GM18526 (cell line): ENCODE measurements around the gene SALL1.

Experiments
- POLR2A ChIP-seq: IDR thresholded peaks from 3 replicates; pipeline ENCODE4 v1.6.1; 2011; ENCODE audit not compliant: insufficient read length; ENCODE audit errors: extremely low read depth

The SALL1 gene

DNA sequence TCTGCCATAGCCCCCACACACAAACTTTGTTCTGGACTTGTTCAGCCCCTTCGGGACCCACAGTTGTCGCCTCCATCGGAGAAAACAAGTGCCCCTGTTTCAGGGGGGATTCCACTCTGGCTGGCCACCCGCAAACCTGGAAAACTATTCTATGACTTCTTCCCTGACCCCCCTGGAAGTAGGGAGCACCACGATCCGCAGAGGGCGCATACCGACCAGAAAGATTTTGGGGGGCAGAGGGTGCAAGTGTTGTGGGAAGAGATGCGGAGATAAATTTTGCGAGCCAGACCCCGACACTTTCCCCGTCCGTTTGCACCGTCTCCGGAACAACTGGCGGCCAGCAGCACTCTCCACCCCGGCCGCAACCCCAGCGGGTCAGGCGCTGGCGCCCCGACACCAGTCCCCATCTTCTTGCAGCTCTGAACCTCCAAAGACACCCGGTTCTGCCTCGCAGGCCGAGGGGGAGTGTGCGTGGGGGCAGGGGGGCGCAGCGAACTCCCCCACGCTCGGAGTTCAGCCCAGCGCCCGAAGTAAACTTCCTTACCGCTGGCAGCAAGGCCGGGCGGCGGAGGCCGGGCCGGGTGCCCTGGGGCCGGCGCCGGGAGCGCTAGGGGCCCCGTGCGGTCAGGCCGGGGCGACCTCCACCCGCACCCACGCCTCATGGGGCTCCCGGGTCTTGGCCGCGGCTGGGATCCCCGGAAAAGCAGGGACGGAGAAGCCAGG lies 744 bp downstream of the SALL1 start:
- no peak for TF ChIP-seq POLR2A

DNA sequence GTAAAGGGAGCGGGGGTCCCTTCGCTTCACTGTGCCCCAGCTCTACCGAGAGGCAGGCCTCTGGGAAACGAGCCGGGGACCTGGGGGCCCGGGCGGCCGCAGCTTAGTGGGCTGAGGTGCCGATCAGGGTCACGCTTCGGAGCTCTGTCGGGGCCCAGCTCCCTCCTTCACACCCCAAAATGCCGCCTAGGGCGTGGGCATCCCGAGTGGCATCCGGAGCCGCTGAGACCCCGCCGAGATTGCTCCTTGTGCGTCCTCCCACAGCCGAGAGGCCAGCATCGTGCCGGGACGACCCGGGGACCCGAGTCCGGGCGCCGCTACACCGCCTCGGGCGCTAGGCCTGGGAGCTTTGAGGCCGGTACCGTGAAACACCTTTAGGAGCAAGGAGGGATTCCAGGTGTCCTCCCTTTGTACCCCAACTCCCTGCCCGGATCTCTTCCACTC lies 1.3 kb downstream of the SALL1 start:
- TF ChIP-seq POLR2A: no peak

GRCh38 chr16:51149251-51149661 lies 1.8 kb downstream of the SALL1 start:
- TF ChIP-seq POLR2A: no peak

DNA sequence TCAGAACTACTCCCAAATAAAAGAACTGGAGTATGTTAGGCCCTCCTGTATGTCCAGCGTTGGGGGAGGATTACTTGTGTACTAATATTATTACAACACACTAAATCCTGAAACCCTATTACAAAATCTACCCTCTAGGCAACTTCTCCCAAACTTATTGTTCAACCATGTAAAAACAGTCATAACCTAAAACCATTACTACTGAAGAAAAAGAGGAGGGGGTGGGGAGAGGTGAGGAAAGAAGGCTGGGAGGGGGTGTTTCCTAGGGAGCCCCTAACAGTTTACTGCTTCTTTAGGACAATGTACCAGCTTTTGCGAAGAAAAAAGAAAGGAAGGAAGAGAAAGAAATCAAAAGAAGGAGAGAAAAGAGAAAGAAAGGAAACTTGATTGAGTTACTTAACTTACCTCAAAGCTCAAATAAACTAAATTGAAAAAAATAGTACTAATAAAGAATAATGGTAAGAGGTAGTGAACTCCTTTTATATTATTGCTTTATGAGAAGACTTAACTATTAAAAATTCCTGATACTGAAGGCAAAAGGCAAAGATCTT lies 2.3 kb downstream of the SALL1 start:
- TF ChIP-seq POLR2A: no peak

DNA sequence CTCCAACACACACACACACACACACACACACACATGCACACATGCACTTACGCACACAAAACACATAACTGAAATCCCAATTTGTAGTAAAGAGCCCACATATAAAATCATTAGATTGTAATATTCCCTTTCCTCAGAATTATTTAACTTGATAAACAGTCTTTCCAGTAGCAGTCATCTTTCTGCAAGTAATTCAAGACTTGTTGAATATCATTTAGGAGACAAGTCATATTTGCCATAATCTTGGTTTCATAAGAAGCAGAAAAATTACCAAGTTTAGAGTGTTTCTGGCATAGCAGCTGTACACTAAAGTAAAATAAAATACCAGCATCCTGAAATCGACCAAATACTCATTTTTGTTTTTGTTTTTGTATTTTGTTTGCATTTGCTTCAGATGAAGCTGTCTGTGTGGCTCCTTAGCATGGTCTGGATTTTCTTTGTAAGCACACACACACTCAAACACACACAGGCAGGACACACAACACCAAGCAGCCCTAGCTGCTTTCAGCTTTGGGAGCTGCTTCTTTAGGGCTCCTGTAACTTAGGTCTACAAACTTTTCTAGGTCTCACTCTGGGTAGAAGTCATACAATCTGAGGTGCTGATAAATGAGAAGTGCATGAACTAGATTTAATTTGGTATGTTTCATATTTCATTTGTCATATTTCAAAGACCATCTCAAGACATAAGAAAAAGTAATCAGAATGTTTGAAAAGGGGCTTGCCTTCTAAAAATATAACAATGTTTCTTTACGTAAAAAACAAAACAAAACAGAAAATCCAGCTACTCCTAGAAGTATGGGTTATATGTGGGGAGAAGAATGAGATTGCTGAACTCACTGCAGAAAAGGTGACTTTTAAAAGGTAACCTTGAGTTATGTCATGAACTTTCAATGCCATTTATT lies 3.0 kb downstream of the SALL1 start:
- no peak for TF ChIP-seq POLR2A

DNA sequence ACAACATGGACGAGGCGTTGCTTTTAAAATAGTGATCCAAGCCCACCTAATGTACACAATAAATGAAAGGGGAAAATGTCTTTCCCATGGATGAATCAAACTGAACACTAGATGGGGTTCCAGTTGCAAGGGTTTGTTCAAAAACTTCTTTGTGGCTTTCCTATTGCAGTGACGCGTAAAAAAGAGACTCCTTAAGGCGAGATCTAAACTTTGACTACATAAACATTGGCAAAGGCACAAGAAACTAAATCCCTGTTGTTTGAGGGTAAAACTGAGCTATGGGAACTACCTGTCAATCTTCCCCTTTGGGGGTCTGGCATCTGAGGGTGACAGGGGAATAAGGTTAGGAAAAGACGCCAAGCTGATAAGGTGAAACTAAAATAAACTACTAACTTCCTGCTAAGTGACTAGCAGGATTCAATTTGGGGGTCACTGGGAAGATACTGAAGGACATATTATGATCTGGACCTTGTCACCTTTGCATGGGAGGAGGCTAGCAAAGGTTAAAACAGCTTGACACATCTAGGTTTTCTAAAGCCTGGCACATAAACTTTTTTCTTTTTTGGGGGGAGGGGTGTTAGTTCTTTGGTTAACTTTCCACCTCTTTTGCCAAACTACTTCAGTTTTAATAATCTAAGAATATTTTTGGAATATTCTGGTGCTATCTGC lies 4.7 kb downstream of the SALL1 start:
- no peak for TF ChIP-seq POLR2A

DNA sequence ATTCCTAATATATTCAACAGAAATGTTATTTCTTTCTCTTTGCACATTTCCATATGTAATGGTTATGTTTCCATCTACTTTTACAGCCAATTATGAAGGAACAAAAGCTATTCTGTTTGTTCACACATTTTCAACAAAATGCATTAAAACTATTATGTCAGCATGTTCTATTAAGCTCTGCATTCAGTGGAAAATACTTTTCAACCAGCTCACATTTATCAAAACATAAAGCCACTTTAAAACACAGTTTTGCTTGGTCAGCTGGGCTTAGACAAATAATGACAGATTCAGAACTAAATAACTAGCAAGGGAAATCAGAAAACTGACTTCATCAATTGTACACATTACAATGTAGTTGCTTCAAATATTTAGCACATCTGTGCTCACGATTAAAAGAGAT lies 6.9 kb downstream of the SALL1 start:
- no peak for TF ChIP-seq POLR2A

DNA sequence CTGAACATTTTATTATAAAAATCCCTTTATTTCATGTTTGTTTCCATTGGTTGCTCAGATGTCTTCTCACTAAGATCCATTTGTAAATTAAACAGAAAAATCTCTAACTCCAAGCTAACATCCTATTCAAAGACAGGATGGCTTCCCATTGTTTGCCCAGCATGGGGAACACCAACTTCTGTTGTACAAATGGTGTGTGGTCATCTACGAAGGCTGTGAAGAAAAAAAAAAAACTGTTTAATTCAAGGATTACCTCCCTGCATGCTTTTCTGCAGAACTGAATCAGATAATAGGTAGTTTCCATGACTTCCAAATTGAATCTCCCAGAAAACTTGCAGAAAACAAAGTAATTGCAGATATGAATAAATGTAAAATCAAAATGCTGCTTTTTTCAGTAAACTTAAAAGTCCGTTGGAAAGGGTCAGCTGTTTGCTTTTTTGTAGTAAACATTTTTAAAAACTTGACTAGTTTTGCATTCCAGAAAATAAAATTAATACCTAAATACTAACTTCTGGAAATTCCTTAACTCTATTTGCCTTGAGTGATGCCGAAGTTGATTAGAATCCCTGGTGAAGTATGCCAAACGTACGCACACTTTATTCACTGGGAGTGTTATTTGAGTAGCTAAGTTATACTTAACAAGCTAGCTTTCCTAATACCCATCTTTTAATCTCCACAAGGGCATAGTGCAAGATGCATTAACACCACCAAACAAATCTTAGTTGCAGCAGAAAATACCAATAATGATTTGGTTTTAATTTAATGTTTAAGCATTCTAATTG lies 7.7 kb downstream of the SALL1 start:
- no peak for TF ChIP-seq POLR2A

GRCh38 chr16:51141541-51141940 lies 9.5 kb downstream of the SALL1 start:
- no peak for TF ChIP-seq POLR2A

DNA sequence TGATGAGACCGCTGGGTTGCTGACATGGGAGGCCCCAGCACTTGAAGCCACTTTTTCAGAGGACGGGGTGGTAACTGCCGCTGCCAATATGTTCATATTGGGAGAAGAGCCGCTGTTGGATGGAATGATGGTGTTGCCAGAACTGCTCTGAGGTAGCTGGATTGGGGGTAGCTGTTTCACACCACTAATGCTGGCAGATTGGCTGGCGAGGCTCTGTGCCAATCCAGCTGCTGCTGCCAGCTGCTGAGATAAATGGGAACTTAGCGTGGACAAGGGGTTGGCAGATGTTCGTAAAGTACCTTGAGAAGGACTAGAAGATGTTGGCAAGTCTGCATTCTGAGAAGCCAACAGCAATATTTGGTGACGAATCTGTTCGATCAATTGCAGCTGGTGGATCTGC lies 10.0 kb downstream of the SALL1 start:
- no peak for TF ChIP-seq POLR2A

GRCh38 chr16:51140112-51140511 lies 11.0 kb downstream of the SALL1 start:
- no peak for TF ChIP-seq POLR2A

DNA sequence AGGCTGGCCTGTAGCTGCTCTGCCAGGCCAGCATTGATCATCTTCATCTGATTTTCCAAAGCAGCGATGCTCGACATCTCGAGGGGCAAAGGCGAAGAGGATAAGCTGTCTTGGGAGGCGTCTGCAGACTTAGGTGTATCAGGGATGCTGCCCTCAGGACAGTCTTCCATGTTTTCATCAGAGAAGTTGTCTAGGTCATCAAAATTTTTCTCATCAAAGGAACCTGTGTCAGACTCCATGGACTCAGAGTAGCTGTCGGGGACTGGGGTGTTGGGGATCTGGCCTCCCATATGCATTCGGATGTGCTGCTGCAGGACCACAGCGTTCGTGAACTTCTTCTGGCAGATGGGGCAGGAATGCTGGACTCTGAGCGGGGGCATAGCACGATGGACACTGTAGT lies 11.5 kb downstream of the SALL1 start:
- no peak for TF ChIP-seq POLR2A

GRCh38 chr16:51138178-51138577 lies 12.9 kb downstream of the SALL1 start:
- TF ChIP-seq POLR2A: no peak

- no peak for TF ChIP-seq POLR2A
Measured at GRCh38 chr16:51137097-51137496, 14.0 kb downstream of the SALL1 start.

GRCh38 chr16:51134876-51135275 lies 16.2 kb downstream of the SALL1 start:
- TF ChIP-seq POLR2A: no peak
